H1 (cell line): ENCODE data around the gene SPTY2D1. TPM values are rescaled to one million over a fixed set of nuclear protein-coding genes. Genes with fewer than 3 reads are reported as not detected.

Source experiments
- CTCF ChIA-PET: fragments of 300-600 bp; sonication (Branson Sonifier 250); formaldehyde crosslinking; loops from one replicate; lab custom pipeline; 2021; ENCODE audit not compliant: partially characterized antibody; lab: Charles Lee
- POLR2A ChIA-PET: fragments of 300-600 bp; sonication (Branson Sonifier 250); formaldehyde crosslinking; loops from one replicate; lab custom pipeline; 2021; ENCODE audit warnings: inconsistent platforms; ENCODE audit not compliant: partially characterized antibody; lab: Charles Lee
- DNase-seq, 2 experiments: peaks; one replicate each; pipeline versions ENCODE4 v3.0.0 to v3.0.0-alpha.2; 2010 to 2022; ENCODE audit warnings: low spot score in 2 of 2, low read depth in 1 of 2, mixed read lengths in 1 of 2
- FAIRE-seq: peaks from 2 replicates; lab custom pipeline; 2011; peaks lifted over from hg19 to GRCh38; lab: Jason Lieb, UNC
- H2AFZ ChIP-seq: 2 replicates; pipeline ENCODE4 v1.8.1; 2012; ENCODE audit warnings: low read length, inconsistent platforms
- H2AK5ac ChIP-seq: 2 replicates; pipeline ENCODE4 v1.6.1; 2013; ENCODE audit warnings: low read depth, low read length
- H2BK120ac ChIP-seq: replicated peaks from 2 replicates; pipeline ENCODE3; 2013; ENCODE audit warnings: low read depth, low read length, inconsistent platforms
- H2BK12ac ChIP-seq: 2 replicates; pipeline ENCODE4 v1.6.1; 2013; ENCODE audit warnings: low read depth, low read length
- H2BK15ac ChIP-seq: 2 replicates; pipeline ENCODE4 v1.6.1; 2013; ENCODE audit warnings: low read length
- H2BK20ac ChIP-seq: 2 replicates; pipeline ENCODE4 v1.6.1; 2013; ENCODE audit warnings: low read length
- H2BK5ac ChIP-seq: 2 replicates; pipeline ENCODE4 v1.6.1; 2013; ENCODE audit warnings: low read depth, low read length
- H3K14ac ChIP-seq: 2 replicates; pipeline ENCODE4 v1.6.1; 2013; ENCODE audit warnings: inconsistent platforms; ENCODE audit not compliant: insufficient read length
- H3K18ac ChIP-seq: 2 replicates; pipeline ENCODE4 v1.6.1; 2013; ENCODE audit warnings: low read length; ENCODE audit errors: extremely low read depth
- H3K23ac ChIP-seq: 2 replicates; pipeline ENCODE4 v1.6.1; 2013; ENCODE audit warnings: inconsistent platforms; ENCODE audit not compliant: insufficient read length
- H3K23me2 ChIP-seq: 2 replicates; pipeline ENCODE4 v1.6.1; 2013; ENCODE audit warnings: low read depth, low read length
- H3K27ac ChIP-seq: 2 replicates; pipeline ENCODE4 v1.6.1; 2011; ENCODE audit warnings: low read depth, low read length, inconsistent platforms
- H3K27me3 ChIP-seq, 4 experiments: replicated peaks in 1 of 4; 1 replicate in 1 of 4; 2 replicates in 3 of 4; pipeline versions ENCODE4 v1.6.1 to v1.8.1; 2011 to 2013; ENCODE audit warnings: low read length in 3 of 4, mild to moderate bottlenecking in 3 of 4, inconsistent platforms in 2 of 4, mixed read lengths in 2 of 4, moderate library complexity in 1 of 4; ENCODE audit not compliant: control insufficient read depth in 3 of 4, insufficient read depth in 3 of 4; ENCODE audit errors: extremely low read depth in 1 of 4
- H3K36me3 ChIP-seq, 4 experiments: 2 replicates each; pipeline versions ENCODE4 v1.6.1 to v1.8.1; 2011 to 2013; ENCODE audit warnings: mild to moderate bottlenecking in 4 of 4, low read length in 3 of 4, moderate library complexity in 2 of 4, control low read depth in 1 of 4, inconsistent platforms in 1 of 4; ENCODE audit not compliant: insufficient read depth in 4 of 4, control insufficient read depth in 2 of 4
- H3K4ac ChIP-seq: replicated peaks from 2 replicates; pipeline ENCODE3; 2013; ENCODE audit warnings: low read length, low read depth, mixed read lengths, inconsistent platforms; ENCODE audit not compliant: insufficient read length
- H3K4me1 ChIP-seq, 4 experiments: replicated peaks in 1 of 4; 1 replicate in 1 of 4; 2 replicates in 3 of 4; pipeline versions ENCODE4 v1.6.1 to v1.8.1; 2011 to 2013; ENCODE audit warnings: low read length in 3 of 4, inconsistent platforms in 2 of 4, mixed read lengths in 1 of 4; ENCODE audit not compliant: insufficient read depth in 4 of 4, control insufficient read depth in 3 of 4
- H3K4me2 ChIP-seq, 2 experiments: 2 replicates each; pipeline versions ENCODE4 v1.6.1 to v1.8.1; 2011 to 2013; ENCODE audit warnings: low read depth in 2 of 2, low read length in 2 of 2, control low read depth in 1 of 2, inconsistent platforms in 1 of 2, mild to moderate bottlenecking in 1 of 2; ENCODE audit not compliant: insufficient read depth in 1 of 2
- H3K4me3 ChIP-seq, 4 experiments: fragments of 200-600, 300-600 bp in 1 of 4; sonication (generic), shearing (Covaris generic), sonication (Bioruptor Twin) in 1 of 4; 2 replicates each; pipeline versions ENCODE4 v1.5.1 to v1.8.1; 2011 to 2016; ENCODE audit warnings: low read length in 4 of 4, low read depth in 3 of 4, control low read depth in 2 of 4, inconsistent platforms in 2 of 4, mild to moderate bottlenecking in 2 of 4, mixed read lengths in 1 of 4, moderate library complexity in 1 of 4; ENCODE audit not compliant: insufficient read depth in 2 of 4; ENCODE audit errors: extremely low read depth in 1 of 4
- H3K56ac ChIP-seq: replicated peaks from 2 replicates; pipeline ENCODE3; 2013; ENCODE audit warnings: low read depth, mild to moderate bottlenecking, mixed read lengths, low read length, inconsistent platforms; ENCODE audit not compliant: insufficient read length
- H3K79me1 ChIP-seq: 2 replicates; pipeline ENCODE4 v1.6.1; 2013; ENCODE audit warnings: low read depth, low read length, control low read depth
- H3K79me2 ChIP-seq, 2 experiments: 2 replicates each; pipeline versions ENCODE4 v1.6.1 to v1.8.1; 2012 to 2013; ENCODE audit warnings: low read length in 2 of 2, mild to moderate bottlenecking in 2 of 2, inconsistent platforms in 1 of 2; ENCODE audit not compliant: insufficient read depth in 2 of 2, control insufficient read depth in 1 of 2
- H3K9ac ChIP-seq, 4 experiments: replicated peaks in 1 of 4; 1 replicate in 1 of 4; 2 replicates in 3 of 4; pipeline versions ENCODE4 v1.6.1 to v1.8.1; 2011 to 2013; ENCODE audit warnings: low read depth in 3 of 4, low read length in 3 of 4, control low read depth in 2 of 4, mild to moderate bottlenecking in 2 of 4, moderate library complexity in 2 of 4, inconsistent platforms in 1 of 4; ENCODE audit errors: extremely low read depth in 1 of 4
- H3K9me3 ChIP-seq, 2 experiments: 2 replicates each; pipeline versions ENCODE4 v1.6.1 to v1.8.1; 2012 to 2013; ENCODE audit warnings: mild to moderate bottlenecking in 2 of 2, moderate library complexity in 2 of 2, control low read depth in 1 of 2, inconsistent platforms in 1 of 2, low read depth in 1 of 2, low read length in 1 of 2, mixed read lengths in 1 of 2; ENCODE audit not compliant: insufficient read depth in 2 of 2
- H4K20me1 ChIP-seq, 2 experiments: replicated peaks in 1 of 2; 2 replicates each; pipeline versions ENCODE3 to v1.8.1; 2011 to 2013; ENCODE audit warnings: inconsistent platforms in 2 of 2, low read length in 2 of 2, mild to moderate bottlenecking in 1 of 2; ENCODE audit not compliant: insufficient read depth in 2 of 2, control insufficient read depth in 1 of 2
- H4K5ac ChIP-seq: 2 replicates; pipeline ENCODE4 v1.6.1; 2013; ENCODE audit warnings: low read length, low read depth, mixed read lengths, inconsistent platforms; ENCODE audit not compliant: insufficient read length
- H4K8ac ChIP-seq: 2 replicates; pipeline ENCODE4 v1.8.0; 2013; ENCODE audit warnings: mild to moderate bottlenecking, moderate library complexity, low read length, inconsistent platforms; ENCODE audit not compliant: insufficient read depth; ENCODE audit errors: extremely low read depth
- H4K91ac ChIP-seq: replicated peaks from 2 replicates; pipeline ENCODE3; 2013; ENCODE audit warnings: low read length, mixed read lengths, inconsistent platforms; ENCODE audit not compliant: insufficient read length
- CREB1 ChIP-seq: IDR thresholded peaks from 2 replicates; pipeline ENCODE4 v1.6.1; 2012; ENCODE audit warnings: inconsistent platforms
- CTCF ChIP-seq, 3 experiments: IDR thresholded peaks; 1 replicate in 2 of 3; 2 replicates in 1 of 3; pipeline versions ENCODE4 v1.5.1 to v1.6.1; 2011; ENCODE audit warnings: low read length in 3 of 3, mild to moderate bottlenecking in 3 of 3, inconsistent platforms in 2 of 3, low read depth in 1 of 3, moderate library complexity in 1 of 3; ENCODE audit not compliant: insufficient read depth in 1 of 3; ENCODE audit errors: control extremely low read depth in 1 of 3
- EZH2 ChIP-seq: fragments of 200-600 bp; sonication (generic); IDR thresholded peaks from 2 replicates; pipeline ENCODE4 v1.7.1; 2012; ENCODE audit warnings: low read depth, mild to moderate bottlenecking, moderate library complexity, low read length, inconsistent platforms; ENCODE audit not compliant: severe bottlenecking
- FOSL1 ChIP-seq: IDR thresholded peaks from 2 replicates; pipeline ENCODE4 v1.6.1; 2011; ENCODE audit warnings: mild to moderate bottlenecking, low read depth, low read length, moderate library complexity; ENCODE audit not compliant: insufficient read depth
- GABPA ChIP-seq: IDR thresholded peaks from 2 replicates; pipeline ENCODE4 v1.6.1; 2011; ENCODE audit warnings: mild to moderate bottlenecking, low read length, moderate library complexity, borderline replicate concordance; ENCODE audit not compliant: insufficient read depth
- MAFK ChIP-seq: IDR thresholded peaks from 2 replicates; pipeline ENCODE4 v1.6.1; 2012; ENCODE audit warnings: low read depth, mild to moderate bottlenecking, improper control_type of control experiment, low read length
- POLR2A ChIP-seq, 2 experiments: IDR thresholded peaks; 1 replicate in 1 of 2; 2 replicates in 1 of 2; pipeline ENCODE4 v1.6.1; 2011; ENCODE audit warnings: low read depth in 2 of 2, low read length in 2 of 2, mild to moderate bottlenecking in 2 of 2; ENCODE audit errors: control extremely low read depth in 1 of 2
- RXRA ChIP-seq: IDR thresholded peaks from 2 replicates; pipeline ENCODE4 v1.6.1; 2011; ENCODE audit warnings: low read depth, mild to moderate bottlenecking, low read length, moderate library complexity; ENCODE audit not compliant: insufficient read depth
- USF2 ChIP-seq: IDR thresholded peaks from 2 replicates; pipeline ENCODE4 v1.6.1; 2011; ENCODE audit warnings: low read length, improper control_type of control experiment
- WGBS, 2 experiments: shearing (Covaris generic) in 1 of 2; methylation state at CpG; one replicate each; pipeline versions ENCODE4 v1.1.6 to v1.1.7; 2013 to 2015; ENCODE audit warnings: low lambda C conversion rate in 2 of 2, mixed read lengths in 2 of 2, inconsistent platforms in 1 of 2, low coverage in 1 of 2, missing lambda C conversion rate in 1 of 2; ENCODE audit not compliant: insufficient replicate concordance in 2 of 2, insufficient coverage in 1 of 2, insufficient read length in 1 of 2; ENCODE audit errors: extremely low coverage in 1 of 2, missing lambda C conversion rate in 1 of 2; 5-methylcytosine and 5-hydroxymethylcytosine counted together
- polyA plus RNA-seq, 7 experiments: library from polyadenylated mRNA; depleted of rRNA in 3 of 7; stranded (reverse) in 5 of 7; unstranded in 2 of 7; fragments of >200 nt in 5 of 7; fragments of 200-250 nt in 2 of 7; gene quantifications; 1 replicate in 5 of 7; 2 replicates in 1 of 7; 4 replicates in 1 of 7; pipeline versions ENCODE4 v1.2.1 to v1.2.3, GENCODE V29; 2011 to 2013; ENCODE audit warnings: missing spikeins in 2 of 7, mixed read lengths in 2 of 7
- total RNA-seq: library from RNA; stranded (reverse); fragmentation: NEBNext Ultra II Directional; extraction: Animal tissue kit (Norgen Biotek cat#: 25700); gene quantifications from 2 replicates; pipeline ENCODE4 v1.2.1, GENCODE V29; 2021

The SPTY2D1 gene
- total and polyA plus RNA-seq, 2 of the 8 experiments (the other 6 are each of a cell fraction or from before 2014, with no cell fraction given), result 4.9 to 17.6 TPM

DNA sequence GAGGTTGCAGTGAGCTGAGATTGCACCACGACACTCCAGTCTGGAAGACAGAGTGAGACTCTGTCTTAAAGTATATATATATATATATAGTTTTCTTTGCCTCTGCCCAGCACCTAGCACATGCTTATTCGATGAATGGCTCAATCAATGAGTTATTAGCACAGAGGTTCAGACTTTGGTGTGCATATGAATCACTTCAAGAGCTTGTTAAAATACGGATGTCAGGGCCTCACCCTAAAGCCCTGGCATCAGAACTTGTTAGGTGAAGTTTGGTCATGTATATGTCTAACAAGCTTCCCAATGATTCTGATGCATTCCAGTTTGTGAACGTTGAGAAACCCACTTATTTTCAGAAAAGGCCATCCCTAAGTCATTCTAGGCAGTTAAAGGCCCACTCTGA lies 42.7 kb upstream of the SPTY2D1 start:
- Histone ChIP-seq H3K27me3 (peaks cover 0 to 1% (median 0%) of the 10 kb centered on the region in 4 experiments; a peak in 1 of 7 replicates), H3K27ac (no peak overlapping the region), H3K79me1 (no peaks in the 10 kb centered on the region), H3K9me3 (no peaks in the 10 kb centered on the region), H2AK5ac (no peak overlapping the region), H3K23ac (no peak overlapping the region)
- 72% methylated on average over 4 of the region's 4 CpGs; no CpG with 5 or more reads in 1 of the 2 experiments for WGBS, 2 experiments
- TF ChIP-seq POLR2A (IDR thresholded peaks at IDR 0.05; ENCODE audit: control extremely low read depth in 1 of 2, low read depth in 2 of 2, low read length in 2 of 2), result no peak
- TF ChIP-seq MAFK, result no peak
- no peak for TF ChIP-seq EZH2
- TF ChIP-seq FOSL1, result no peak
- no peak for TF ChIP-seq CTCF (IDR thresholded peaks at IDR 0.05; ENCODE audit: control extremely low read depth in 1 of 3, insufficient read depth in 1 of 3, low read depth in 1 of 3, low read length in 3 of 3)
- TF ChIP-seq CREB1, result no peak
- TF ChIP-seq RXRA, result no peak
- TF ChIP-seq USF2, result no peak
- TF ChIP-seq GABPA, result no peak
- TF ChIP-seq, all 59 proteins: peak for 0
- H2AFZ ChIP-seq, result no peak overlapping the region
- H3K4me3 ChIP-seq, result no peak overlapping the region
- H3K36me3 ChIP-seq, result no peaks in the 10 kb centered on the region
- no peak overlapping the region for H3K56ac ChIP-seq
- H2BK120ac ChIP-seq, result no peak overlapping the region
- no peak overlapping the region for H4K8ac ChIP-seq
- H4K20me1 ChIP-seq, result no peaks in the 10 kb centered on the region
- DNase-seq (no peak), FAIRE-seq (no peak)
- ChIA-PET POLR2A (interaction anchor here (0.7 kb wide), 1 partner anchor 818 kb away, joined by 3 read pairs; no protein-coding TSS in a partner anchor), CTCF (interaction anchor here (0.7 to 1.6 kb wide), 5 partner anchors 27 to 899 kb away, joined by 3 to 10 read pairs (median 4); no protein-coding TSS in a partner anchor)
- H3K14ac ChIP-seq, result no peak overlapping the region
- H3K9ac ChIP-seq, result no peak overlapping the region
- H4K91ac ChIP-seq, result no peak overlapping the region
- H2BK12ac ChIP-seq, result no peak overlapping the region
- no peaks in the 10 kb centered on the region for H3K4me1 ChIP-seq
- no peak overlapping the region for H3K4ac ChIP-seq
- H2BK20ac ChIP-seq, result no peak overlapping the region
- no peak overlapping the region for H3K4me2 ChIP-seq
- H4K5ac ChIP-seq, result no peak overlapping the region
- no peak overlapping the region for H2BK15ac ChIP-seq
- no peak overlapping the region for H3K18ac ChIP-seq
- no peaks in the 10 kb centered on the region for H3K79me2 ChIP-seq
- H2BK5ac ChIP-seq, result no peak overlapping the region
- H3K23me2 ChIP-seq, result no peaks in the 10 kb centered on the region
